OCI-LY1 (cell line): Measurements from ENCODE around the gene SHMT2.

Experiments
- EZH2 ChIP-seq: fragments of 200-600 bp; sonication (generic), shearing (Covaris generic); IDR thresholded peaks from 2 replicates; pipeline ENCODE4 v1.8.0; 2017; ENCODE audit warnings: borderline replicate concordance, mixed run types, mild to moderate bottlenecking, antibody characterized with exemption, low read length, moderate library complexity, mixed read lengths
- TF ChIP-seq, protein P1 (sequence below): fragments of 200-600 bp; sonication (generic), shearing (Covaris generic); IDR thresholded peaks from 2 replicates; pipeline ENCODE4 v1.5.1; 2017; ENCODE audit warnings: mild to moderate bottlenecking, antibody characterized with exemption, low read length, moderate library complexity, mixed read lengths

DNA sequence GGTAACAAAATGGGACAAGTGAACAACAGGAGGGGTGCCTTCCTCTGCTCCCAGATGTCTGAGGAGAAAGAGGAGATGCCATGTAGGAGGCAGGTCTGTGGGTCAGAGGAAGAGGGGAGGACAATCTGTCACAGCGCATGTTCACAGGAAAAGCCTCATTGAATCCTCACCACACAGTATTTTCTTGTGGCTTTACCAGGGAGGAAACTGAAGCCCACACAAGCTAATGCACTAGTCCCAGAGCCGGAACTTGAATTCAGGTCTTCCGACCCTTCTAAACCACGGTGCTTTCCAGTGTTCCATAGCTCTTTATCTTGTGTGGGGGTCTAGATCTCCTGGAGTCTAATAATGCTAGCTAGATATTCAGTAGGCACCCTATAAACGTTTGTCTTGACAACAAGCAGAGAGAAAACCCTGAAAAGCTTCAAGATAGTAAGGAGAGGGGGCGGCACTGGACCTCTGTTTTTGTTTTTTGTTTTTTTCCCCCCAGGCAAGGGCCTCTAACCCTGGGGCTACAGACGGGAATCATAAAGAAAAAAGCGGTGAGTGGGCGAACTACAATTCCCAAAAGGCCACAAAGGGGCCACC is 371 bp upstream of the SHMT2 start:
- TF ChIP-seq, protein P1, sequence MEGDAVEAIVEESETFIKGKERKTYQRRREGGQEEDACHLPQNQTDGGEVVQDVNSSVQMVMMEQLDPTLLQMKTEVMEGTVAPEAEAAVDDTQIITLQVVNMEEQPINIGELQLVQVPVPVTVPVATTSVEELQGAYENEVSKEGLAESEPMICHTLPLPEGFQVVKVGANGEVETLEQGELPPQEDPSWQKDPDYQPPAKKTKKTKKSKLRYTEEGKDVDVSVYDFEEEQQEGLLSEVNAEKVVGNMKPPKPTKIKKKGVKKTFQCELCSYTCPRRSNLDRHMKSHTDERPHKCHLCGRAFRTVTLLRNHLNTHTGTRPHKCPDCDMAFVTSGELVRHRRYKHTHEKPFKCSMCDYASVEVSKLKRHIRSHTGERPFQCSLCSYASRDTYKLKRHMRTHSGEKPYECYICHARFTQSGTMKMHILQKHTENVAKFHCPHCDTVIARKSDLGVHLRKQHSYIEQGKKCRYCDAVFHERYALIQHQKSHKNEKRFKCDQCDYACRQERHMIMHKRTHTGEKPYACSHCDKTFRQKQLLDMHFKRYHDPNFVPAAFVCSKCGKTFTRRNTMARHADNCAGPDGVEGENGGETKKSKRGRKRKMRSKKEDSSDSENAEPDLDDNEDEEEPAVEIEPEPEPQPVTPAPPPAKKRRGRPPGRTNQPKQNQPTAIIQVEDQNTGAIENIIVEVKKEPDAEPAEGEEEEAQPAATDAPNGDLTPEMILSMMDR = no peak
- TF ChIP-seq EZH2 = no peak
